ENCODE measurements around the gene CHAF1A.

The CHAF1A gene

DNA sequence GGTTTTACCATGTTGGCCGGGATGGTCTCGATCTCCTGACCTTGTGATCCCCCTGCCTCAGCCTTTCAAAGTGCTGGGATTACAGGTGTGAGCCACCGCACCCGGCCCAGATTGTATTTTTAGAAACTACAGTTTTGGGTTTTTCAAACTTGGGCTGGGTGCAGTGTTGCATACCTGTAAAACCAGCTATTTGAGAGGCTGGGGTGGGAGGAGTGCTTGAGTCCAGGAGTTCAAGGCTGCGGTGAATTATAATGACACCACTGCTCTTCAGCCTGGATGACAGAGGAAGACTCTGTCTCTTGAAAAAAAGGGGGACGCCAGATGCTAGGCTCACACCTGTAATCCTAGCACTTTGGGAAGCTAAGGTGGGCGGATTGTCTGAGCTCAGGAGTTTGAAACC, 4.2 kb downstream of the CHAF1A start:
- no peak for DNase-seq

DNA sequence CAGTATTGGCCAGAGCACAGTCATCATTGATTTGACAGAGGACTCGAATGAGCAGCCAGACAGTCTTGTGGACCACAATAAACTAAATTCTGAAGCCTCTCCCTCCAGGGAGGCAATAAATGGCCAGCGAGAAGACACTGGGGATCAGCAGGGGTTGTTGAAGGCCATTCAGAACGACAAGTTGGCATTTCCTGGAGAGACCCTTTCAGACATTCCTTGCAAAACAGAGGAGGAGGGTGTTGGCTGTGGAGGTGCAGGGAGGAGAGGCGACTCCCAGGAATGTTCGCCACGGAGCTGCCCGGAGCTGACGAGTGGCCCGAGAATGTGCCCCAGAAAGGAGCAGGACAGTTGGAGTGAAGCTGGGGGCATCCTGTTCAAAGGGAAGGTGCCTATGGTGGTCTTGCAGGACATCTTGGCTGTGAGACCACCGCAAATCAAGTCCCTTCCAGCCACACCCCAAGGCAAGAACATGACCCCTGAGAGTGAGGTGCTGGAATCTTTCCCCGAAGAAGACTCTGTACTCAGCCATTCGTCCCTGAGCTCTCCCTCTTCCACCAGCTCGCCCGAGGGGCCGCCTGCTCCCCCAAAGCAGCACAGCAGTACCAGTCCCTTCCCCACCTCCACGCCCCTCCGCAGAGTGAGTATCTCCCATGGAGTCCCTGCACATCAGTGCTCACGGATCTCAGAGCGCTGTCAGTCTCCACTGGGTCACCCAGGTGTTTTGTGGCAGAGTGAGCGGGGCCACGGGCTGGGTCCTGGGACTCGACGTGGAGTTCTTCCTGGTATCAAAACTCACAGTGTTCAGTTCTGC, 6.9 kb downstream of the CHAF1A start:
- DNase-seq: no peak

DNA sequence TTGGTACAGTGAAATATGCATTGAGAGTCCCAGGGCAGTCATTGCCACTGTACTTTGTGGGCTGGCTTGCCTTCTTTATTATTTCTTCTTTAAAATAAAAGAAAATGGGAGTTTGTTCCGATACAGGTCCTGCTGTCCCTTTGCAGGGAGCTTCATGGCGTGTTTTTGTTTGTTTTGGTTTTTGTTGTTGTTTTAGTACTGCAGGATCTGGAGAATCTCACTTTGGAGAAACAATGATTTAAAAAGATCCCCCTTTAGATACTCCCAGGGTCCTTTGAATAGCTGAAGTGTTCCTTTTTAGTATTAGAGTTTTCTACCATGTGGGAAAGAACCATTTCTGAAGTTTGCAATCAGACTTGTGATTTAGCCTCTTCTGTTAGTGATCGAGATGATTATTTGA, 11.1 kb downstream of the CHAF1A start:
- no peak for DNase-seq

DNA sequence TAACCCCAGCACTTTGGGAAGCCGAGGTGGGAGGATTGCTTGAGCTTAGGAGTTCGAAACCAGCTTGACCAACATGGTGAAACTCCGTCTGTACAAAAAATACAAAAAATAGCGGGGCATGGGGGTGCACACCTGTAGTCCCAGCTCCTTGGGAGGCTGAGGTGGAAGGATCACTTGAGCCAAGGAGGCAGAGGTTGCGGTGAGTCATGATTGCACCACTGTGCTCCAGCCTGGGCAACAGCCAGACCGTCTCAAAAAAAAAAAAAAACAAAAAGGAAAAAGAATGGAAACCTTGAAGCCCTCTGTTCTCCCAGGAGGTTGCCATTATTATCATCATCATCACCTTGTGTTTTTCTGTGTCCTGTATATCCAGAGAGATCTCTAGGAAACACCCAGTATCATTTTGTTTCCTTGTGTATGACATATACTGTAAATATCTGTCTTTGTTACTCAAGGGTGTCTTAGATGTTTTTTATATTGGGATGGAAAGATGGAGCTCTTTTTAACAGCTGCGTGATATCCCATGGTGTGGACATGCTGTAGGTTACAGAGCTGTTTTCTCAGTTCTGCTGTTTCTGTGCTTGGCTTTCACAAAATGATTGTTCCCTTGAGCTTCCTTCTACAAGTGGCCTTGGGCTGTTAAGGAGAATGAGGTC, 11.8 kb downstream of the CHAF1A start:
- DNase-seq: no peak

DNA sequence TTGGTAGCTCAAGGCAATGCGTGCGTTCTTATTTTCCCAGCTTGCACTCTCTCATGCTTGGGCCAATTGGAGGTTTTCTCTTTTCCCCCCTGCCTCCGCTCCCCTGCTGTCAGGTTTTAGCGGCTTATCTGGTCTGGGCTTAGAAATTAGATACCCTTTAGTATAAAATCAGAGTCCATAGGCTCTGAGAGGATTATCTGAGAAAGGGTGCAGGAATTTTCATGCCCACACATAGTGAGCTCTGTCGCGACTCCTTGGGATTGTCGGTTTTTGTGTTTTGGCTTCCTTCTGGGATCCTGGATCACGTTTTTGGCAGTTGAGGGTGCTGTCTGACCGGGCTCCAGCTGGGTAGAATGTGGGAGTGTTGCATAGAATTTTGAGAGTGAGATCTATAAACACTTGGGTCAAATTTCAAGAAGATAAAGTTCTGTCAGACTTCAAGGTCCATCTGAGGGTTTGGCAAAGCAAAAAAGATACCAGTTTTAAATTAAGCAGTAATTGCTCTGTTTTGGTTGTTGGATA, 12.4 kb downstream of the CHAF1A start:
- DNase-seq: peak; percentile 89

DNA sequence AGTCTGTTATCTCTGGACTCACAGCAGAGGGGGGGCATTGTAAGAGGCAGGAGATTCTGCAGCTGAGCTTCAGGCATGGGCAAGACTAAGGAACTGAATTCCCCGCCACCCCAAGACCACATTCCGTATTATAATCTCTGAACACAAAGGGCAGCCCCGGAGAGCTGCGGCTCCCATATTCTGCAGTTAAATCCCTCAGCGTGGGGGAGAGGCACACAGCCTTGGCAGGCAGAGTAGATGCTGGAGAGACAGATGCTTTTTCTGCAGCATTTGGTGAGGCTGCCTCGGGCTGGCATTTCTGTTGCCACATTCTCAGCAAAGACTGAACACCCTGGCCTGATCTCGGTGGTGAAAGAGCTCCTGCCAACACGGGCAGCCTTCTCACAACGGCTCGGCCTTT, 12.9 kb downstream of the CHAF1A start:
- DNase-seq: no peak

DNA sequence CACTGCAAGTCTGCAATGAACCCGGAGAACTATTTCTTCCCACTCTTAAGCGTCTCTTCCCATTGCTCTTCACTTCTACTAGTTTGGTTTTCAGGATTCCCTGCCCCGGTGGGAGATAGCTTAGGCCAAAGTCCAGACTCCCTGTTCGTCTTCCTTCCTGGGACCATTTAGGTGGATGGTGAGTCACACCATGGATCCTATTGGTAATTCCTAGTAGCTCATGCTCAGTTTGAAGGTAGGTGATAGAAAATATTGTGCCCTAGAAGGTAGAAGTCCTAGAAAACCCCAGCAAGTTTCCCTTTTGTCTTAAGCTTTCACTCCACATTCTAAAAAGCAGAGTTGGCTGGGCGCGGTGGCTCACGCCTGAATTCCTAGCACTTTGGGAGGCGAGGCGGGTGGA, 13.8 kb downstream of the CHAF1A start:
- no peak for DNase-seq

DNA sequence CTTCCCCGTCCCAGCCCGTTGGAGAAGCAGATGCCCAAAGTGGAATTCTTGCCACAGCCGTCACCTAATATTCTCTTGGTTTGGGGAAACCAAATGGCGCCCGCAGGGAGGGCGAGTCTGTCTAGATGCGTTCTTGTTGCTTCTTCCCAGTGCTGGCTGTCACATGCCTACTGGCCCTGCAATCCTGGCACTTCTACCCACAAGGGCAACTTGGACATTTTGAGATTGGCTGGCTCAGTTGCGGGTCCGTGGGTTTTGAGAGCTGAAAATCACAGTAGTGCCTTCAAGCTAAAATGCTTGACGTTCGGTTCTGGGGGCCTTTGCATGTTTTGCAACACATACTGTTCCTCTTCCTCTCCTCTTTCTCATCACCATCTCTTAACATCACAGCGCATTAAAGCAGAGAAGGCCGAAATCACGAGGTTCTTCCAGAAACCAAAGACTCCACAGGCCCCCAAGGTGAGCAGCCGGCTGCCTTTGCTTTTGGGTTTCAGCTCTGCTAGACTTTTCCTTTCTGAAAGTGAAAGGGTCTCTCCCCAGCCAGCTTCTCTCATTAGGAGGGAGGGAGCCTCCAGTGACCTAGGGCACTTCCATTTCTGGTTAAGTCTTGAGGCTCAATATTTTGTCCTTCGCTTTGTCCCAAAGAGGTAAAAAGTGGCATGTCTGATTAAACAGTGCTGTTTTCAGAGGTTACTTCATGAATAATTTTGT, 21.1 kb downstream of the CHAF1A start:
- no peak for DNase-seq

DNA sequence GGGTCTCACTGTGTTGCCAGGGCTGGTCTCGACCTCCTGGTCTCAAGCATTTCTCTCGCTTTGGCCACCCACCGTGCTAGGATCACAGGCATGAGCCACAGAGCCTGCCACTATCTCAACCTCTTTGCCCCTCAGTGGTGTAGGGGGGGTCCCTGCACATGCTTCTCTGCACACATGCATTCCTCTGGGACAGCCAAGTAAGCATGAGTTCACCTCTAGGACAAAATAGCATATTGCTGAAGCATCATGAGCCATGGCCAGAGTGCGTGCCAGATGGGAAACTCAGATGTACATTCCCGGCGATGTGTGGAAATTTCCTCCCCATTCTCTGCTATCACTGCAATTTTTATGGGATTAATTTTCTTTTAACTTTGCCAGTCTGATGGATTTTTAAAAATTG, 23.1 kb downstream of the CHAF1A start:
- no peak for DNase-seq

DNA sequence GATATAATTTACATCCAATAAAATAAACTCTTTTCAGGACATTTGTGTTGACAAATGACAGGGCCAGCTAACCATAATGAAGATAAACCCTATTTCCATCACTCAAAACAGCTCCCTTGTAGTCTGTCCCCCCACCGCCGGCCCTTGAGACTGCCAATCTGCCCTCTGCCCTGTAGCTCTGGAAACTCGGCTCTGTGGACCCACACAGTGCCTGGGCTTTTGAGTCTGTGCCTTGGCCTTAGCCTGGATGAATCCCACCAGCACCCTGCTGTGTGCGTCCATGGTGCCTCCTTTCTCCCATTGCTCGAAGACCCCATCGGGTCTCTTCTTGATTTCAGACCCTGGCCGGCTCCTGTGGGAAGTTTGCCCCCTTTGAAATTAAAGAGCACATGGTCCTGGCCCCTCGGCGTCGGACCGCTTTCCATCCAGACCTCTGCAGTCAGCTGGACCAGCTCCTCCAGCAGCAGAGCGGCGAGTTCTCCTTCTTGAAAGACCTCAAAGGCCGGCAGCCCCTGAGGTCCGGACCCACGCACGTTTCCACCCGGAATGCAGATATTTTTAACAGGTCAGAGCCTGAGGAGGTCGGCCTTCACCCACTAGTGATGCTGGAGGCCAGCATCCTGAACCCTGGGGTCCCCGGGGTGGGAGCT, 26.0 kb downstream of the CHAF1A start:
- DNase-seq: no peak

DNA sequence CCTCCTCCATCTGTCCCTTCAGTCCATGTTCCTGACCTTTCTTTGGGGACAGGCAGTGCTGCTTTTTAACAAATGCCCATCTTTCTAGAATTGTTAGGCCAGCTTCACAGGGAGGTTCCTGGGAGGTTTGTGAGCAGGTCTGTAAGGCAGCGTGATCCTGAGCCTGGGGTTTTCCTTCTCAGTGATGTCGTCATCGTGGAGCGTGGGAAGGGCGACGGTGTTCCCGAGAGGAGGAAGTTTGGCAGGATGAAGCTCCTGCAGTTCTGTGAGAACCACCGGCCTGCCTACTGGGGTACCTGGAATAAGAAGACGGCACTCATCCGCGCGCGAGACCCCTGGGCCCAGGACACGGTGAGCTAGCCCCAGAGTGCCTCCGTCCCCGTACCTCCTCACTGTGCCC, 26.8 kb downstream of the CHAF1A start:
- DNase-seq: no peak

DNA sequence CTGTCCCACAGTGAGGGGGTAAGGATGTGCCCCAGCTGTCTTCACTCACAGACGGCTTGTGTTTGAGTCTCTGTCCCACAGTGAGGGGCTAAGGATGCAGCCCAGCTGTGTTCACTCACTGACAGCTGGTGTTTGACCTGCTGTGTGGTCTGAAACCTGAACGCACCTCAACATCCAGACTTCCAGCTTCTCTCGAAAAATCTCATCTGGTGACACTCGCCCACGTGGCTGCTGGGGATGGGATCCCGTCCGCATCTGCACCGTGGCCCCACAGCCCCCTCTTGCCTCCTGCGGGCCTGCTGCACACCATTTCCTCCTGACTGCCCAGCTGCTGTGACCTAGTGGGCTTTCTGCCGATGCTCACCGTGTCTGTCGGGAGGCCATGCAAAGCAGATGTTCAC, 27.3 kb downstream of the CHAF1A start:
- DNase-seq: no peak

DNA sequence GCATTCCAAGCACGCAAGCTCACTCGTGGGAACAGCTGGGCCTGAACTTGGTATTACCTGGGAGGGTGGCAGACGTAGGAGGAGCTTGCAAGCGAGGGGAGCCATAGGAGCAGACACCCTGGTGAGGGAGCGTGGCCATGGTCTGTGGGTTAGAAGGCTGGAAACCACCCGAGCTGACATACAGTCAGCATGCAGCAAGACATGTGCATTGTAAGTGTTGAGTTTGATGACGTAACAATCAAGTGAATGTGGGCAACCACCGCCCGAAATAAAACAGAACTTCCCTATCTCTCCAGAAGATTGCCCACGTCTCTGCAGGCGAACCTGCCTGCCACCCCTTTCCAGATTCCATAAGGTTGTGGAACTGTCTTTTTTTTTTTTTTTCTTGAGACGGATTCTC, 28.3 kb downstream of the CHAF1A start:
- no peak for DNase-seq

DNA sequence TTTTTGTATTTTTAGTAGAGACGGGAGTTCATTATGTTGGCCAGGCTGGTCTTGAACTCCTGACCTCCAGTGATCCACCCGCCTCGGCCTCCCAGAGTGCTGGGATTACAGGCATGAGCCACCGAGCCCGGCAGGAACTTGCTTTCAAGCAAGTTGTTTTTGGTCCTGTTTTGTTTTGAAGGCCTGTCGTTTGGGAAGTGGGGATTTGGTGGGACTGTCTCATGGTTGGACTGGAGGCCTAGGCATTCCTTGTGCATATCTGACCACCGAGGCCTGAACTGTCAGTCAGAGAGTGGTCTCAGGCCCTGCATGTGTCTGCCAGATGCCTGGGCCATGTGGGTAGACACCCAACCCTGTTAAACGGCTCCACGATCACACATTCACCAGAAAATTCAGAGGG, 28.9 kb downstream of the CHAF1A start:
- no peak for DNase-seq

DNA sequence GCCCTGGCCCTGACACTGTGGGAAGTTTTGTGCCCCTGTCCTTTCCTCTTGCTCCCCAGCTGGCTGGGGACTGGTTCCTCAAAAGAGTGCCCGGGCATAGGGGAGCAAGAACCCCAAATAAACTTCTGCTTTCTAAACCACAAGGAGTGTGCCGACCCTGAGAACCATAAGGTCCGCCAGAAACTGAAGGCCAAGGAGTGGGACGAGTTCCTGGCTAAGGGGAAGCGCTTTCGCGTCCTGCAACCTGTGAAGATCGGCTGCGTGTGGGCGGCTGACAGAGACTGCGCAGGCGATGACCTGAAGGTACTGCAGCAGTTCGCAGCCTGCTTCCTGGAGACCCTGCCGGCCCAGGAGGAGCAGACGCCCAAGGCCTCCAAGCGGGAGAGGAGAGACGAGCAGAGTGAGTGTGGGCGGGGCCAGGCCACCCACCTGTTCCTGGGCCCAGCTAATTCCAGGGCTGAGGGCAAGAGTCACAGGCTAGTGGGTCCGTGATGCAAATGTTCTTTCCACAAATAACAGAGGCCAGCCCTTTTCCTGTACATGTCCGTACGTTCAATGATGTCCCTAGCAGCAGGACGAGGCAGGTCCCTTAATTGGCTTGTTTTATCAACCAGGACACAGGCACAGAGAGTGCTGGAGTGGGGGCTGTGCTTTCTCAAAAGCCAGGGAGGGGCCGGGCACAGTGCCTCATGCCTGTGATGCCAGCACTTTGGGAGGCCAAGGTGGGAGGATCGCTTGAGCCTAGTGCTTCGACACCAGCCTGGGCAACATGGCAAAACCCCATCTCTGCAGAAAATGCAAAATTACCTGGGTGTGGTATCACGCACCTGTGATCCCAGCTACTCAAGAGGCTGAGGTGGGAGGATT, 29.6 kb downstream of the CHAF1A start:
- no peak for DNase-seq

DNA sequence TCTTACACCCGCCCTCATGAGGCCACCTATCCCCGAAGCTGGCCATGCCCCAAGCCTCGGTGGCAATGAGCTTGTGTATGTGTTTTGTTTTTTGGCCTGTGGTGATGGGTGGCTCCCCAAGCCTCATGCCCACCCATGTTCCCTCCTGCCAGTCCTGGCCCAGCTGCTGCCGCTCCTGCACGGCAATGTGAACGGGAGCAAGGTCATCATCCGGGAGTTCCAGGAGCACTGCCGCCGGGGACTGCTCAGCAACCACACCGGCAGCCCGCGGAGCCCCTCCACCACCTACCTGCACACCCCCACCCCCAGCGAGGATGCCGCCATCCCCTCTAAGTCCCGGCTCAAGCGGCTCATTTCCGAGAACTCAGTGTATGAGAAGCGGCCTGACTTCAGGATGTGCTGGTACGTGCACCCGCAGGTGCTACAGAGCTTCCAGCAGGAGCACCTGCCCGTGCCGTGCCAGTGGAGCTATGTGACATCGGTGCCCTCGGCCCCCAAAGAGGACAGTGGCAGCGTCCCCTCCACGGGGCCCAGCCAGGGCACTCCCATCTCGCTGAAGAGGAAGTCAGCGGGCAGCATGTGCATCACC, 30.6 kb downstream of the CHAF1A start:
- no peak for DNase-seq

DNA sequence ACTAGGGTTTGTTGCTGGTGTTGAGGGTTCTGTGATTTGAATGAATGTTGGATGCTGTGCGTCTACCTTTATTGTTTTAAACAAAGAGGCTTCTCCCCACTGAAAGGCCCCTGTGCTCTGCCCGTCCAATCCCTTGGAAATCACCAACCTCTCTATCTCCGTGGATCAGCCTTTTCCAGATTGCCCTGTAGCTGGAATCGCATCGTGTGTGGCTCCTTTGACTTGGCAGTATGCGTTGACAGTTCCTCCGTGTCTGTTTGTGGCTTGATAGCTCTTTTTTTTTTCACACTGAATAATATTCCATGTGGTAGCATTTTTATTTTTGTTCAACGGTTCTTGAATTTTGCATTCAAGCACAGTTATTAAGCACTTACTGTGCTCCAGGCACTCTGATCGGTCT, 32.0 kb downstream of the CHAF1A start:
- no peak for DNase-seq

DNA sequence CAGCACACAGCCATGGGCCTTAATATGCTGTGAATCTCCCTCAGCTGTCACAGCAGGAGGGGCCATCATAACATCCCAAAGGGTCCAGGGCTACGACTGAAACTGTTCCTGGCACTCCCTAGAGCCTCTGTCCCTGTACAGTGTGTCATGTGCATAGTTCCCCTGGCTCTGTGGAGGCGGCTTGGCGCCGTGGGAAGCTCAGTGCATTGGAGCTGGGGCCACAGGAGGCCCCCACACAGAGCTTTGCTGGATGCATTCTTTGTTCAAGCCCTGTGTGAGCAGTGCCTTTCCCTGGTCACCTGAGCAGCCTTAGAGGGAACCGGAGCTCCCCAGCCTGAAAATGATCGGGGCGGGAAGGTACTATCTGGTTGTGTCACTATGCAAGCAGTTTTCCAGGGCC, 33.8 kb downstream of the CHAF1A start:
- DNase-seq: no peak

DNA sequence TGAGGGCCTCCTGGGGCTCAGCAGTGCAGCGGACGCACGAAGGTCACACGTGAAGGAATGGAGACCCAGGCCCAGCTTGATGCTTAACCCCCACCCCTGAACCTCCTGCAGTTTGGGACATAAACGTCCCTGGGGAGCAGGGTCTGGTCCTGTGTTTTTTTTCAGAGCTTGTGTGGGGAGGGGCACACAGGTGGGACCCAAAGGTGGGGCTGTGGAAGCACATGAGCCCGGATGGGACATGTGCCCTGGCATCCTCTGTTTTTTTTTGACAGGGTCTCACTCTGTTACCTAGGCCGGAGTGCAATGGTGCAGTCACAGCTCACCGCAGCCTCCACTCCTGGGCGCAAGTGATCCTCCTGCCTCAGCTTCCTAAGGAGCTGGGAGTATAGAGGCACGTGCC, 34.7 kb downstream of the CHAF1A start:
- DNase-seq: no peak

DNA sequence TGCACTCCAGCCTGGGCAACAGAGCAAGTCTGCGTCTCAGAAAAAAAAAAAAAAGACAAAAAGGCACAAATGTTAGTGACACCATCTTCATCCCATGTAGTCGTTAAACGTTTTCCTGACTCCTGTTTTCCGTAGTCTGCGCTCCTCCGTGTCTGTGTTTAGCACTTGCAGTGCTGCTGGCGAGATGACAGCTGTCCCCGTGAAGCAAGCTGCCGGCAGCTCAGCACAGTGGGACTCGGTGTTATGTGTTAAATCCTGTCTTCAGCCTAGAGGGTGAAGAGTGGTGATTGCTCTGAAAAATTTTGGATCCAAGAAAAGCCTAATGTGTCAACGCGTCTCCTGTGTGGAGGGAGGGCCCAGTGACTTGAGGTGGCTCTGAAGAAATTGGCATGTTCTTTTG, 36.8 kb downstream of the CHAF1A start:
- no peak for DNase-seq

DNA sequence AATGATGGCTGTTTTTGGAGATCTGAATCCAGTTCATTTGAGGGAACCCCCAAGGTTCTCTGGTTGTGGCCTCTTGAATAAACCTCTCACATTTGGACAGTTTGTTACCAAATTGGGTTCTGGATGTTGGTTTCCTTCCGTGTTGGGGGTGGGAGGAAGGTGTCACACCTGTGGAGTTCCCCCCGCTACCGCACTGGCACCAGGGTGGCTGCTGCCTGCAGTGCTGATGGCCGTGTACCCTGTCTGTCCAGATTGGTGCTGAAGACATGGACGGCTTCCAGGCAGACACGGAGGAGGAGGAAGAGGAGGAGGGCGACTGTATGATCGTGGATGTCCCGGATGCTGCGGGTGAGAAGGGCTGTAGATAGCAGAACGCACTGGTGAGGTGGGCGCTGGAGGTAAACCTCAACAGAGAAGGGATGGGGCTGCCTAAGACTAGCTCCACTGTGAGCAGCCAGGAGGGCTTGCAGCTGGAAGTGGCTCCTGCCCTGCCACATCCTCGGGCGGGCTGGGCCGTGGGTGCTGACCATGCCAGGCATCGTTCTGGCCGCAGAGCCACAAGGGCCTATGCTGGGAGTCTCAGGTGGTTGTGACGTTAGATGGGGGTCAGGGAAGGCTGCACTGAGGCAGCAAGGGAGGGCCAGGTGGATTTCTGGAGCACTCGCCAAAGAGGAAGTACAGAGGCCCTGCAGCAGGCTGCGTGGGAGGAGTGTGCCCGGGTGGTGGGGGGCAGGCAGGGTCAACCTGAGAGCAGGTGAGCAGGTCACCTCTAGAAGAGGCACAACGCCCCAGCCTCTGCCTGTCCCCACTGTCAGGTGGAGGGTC, 39.8 kb downstream of the CHAF1A start:
- DNase-seq: no peak
